ENCODE measurements around the gene SH3RF3. TPM values are rescaled to one million over a fixed set of nuclear protein-coding genes. Genes with fewer than 3 reads are reported as not detected.

Gene SH3RF3
- total RNA-seq, 1 experiment from 2014 or later = not detected

DNA sequence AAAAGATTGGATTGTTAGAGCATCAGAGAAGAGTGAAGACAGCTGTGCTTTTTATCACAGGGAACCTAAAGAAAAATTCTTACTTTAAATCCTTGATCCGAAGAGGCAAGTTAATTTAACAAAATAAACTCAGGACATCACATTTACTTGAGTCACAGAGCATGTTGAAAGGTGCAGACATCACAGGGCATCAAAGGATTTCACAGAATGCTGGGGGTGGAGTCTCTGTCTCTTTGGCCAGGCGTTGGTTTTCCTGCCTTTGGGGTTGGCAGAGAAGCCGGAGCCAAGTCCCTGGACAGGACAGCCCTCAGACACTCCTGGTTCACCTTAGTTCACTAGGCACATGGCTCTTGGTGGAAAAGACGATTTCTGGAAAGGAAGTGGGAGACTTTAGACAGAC is 56.3 kb downstream of the SH3RF3 start:
- Histone ChIP-seq H3K27ac (ENCODE audit: low read depth, low read length) (no peak overlapping the region), H3K79me2 (ENCODE audit: insufficient read depth, low read length) (no peaks in the 10 kb centered on the region), H4K20me1 (ENCODE audit: insufficient read depth) (no peaks in the 10 kb centered on the region), H3K9ac (ENCODE audit: low read length) (no peak overlapping the region), H3K9me3 (ENCODE audit: control insufficient read depth in 1 of 2, insufficient read depth in 1 of 2, low read depth in 1 of 2, low read length in 2 of 2) (no peaks in the 10 kb centered on the region), H3K27me3 (ENCODE audit: insufficient read depth, low read length) (no peaks in the 10 kb centered on the region; the same call in 1 of the 2 replicates), H3K9me2 (ENCODE audit: insufficient read depth) (no peaks in the 10 kb centered on the region), H3K36me3 (ENCODE audit: control insufficient read depth in 1 of 2, insufficient read depth in 2 of 2, low read length in 2 of 2) (no peaks in the 10 kb centered on the region), H3K4me1 (ENCODE audit: control insufficient read depth in 1 of 2, insufficient read depth in 2 of 2, low read length in 2 of 2) (no peaks in the 10 kb centered on the region), H3K4me3 (replicated peaks in 1 of 2; ENCODE audit: low read depth in 1 of 2, low read length in 2 of 2) (no peak overlapping the region), H3K4me2 (ENCODE audit: low read length) (no peak overlapping the region), H2AFZ (ENCODE audit: low read depth, low read length, poor library complexity, severe bottlenecking) (no peak overlapping the region)
- ChIA-PET POLR2A (no interaction called here), RAD21 (ENCODE audit: low non-redundant PET in 1 of 2, low total read pairs in 2 of 2, uncharacterized antibody in 2 of 2, unreplicated experiment in 2 of 2) (no interaction called here), CTCF (no interaction called here)
- BruUV-seq (replicated peaks) = no TSS peak
- ATAC-seq (no peak), DNase-seq (ENCODE audit: low read depth, low spot score) (no peak)
- intact Hi-C loops (cut with micrococcal nuclease) = no loop called here
- TF ChIP-seq YY1 (IDR thresholded peaks at IDR 0.05; ENCODE audit: extremely low read depth, insufficient replicate concordance, low read depth, low read length) (no peak), ZNF274 (IDR thresholded peaks at IDR 0.05; ENCODE audit: low read depth, low read length) (no peak)

DNA sequence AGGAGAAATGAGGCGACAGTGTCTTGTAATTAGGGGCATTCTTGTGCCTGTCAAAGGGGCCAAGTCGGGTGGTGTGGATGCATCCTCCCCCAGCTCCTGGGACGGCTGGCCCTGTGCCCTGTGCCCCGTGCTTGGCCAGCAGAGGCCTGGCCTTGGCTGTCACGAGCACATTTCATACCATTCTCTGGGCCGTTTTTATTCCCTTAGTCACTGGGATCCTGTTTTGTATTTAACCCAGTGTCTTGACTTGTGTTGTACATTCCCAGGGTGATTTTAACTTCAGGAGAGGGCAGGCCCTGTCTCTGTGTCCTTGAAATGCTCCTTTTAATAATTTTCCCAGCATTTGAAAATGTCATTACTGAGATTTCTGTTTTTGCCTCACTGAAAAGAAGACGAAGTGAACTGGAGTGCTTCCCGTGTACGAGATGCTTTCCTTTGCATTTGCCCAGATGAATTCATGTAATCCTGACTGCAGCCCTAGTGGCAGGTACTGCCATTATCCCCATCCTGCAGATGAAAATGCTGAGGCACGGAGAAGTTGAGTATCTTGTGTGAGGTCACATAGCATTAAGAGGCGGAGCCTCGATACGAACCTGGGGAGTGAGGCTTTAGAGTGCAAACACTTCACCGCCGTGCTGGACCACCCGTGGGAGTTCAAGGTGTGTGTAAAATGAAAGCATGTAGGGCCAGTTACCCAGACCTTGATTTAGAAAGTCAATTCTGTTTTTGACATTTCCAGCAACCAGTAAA is 57.0 kb downstream of the SH3RF3 start:
- Histone ChIP-seq H3K4me1 (ENCODE audit: control insufficient read depth in 1 of 2, insufficient read depth in 2 of 2, low read length in 2 of 2) (no peaks in the 10 kb centered on the region), H3K9me3 (ENCODE audit: control insufficient read depth in 1 of 2, insufficient read depth in 1 of 2, low read depth in 1 of 2, low read length in 2 of 2) (no peaks in the 10 kb centered on the region), H3K4me3 (replicated peaks in 1 of 2; ENCODE audit: low read depth in 1 of 2, low read length in 2 of 2) (no peak overlapping the region), H3K79me2 (ENCODE audit: insufficient read depth, low read length) (no peaks in the 10 kb centered on the region), H3K9ac (ENCODE audit: low read length) (no peak overlapping the region), H2AFZ (ENCODE audit: low read depth, low read length, poor library complexity, severe bottlenecking) (no peak overlapping the region), H3K27ac (ENCODE audit: low read depth, low read length) (no peak overlapping the region), H3K4me2 (ENCODE audit: low read length) (no peak overlapping the region), H3K27me3 (ENCODE audit: insufficient read depth, low read length) (no peaks in the 10 kb centered on the region; the same call in 1 of the 2 replicates), H4K20me1 (ENCODE audit: insufficient read depth) (no peaks in the 10 kb centered on the region), H3K9me2 (ENCODE audit: insufficient read depth) (no peaks in the 10 kb centered on the region), H3K36me3 (ENCODE audit: control insufficient read depth in 1 of 2, insufficient read depth in 2 of 2, low read length in 2 of 2) (no peaks in the 10 kb centered on the region)
- TF ChIP-seq SP1 (IDR thresholded peaks at IDR 0.05; ENCODE audit: low read depth) (no peak), SRF (IDR thresholded peaks at IDR 0.05; ENCODE audit: low read depth) (no peak), FOSL1 (IDR thresholded peaks at IDR 0.05; ENCODE audit: low read depth) (no peak), YY1 (IDR thresholded peaks at IDR 0.05; ENCODE audit: extremely low read depth, insufficient replicate concordance, low read depth, low read length) (no peak), POLR2A (IDR thresholded peaks at IDR 0.05; ENCODE audit: borderline replicate concordance, extremely low read depth, insufficient read depth, insufficient read length) (no peak), ELF1 (IDR thresholded peaks at IDR 0.05; ENCODE audit: borderline replicate concordance, low read depth) (no peak), SIN3A (IDR thresholded peaks at IDR 0.05; ENCODE audit: low read depth) (no peak), EGR1 (IDR thresholded peaks at IDR 0.05; ENCODE audit: low read depth) (no peak), POLR2AphosphoS5 (IDR thresholded peaks at IDR 0.05; ENCODE audit: low read depth, low read length) (no peak), RAD21 (IDR thresholded peaks at IDR 0.05; ENCODE audit: low read depth) (no peak)
- TF ChIP-seq, protein P1, sequence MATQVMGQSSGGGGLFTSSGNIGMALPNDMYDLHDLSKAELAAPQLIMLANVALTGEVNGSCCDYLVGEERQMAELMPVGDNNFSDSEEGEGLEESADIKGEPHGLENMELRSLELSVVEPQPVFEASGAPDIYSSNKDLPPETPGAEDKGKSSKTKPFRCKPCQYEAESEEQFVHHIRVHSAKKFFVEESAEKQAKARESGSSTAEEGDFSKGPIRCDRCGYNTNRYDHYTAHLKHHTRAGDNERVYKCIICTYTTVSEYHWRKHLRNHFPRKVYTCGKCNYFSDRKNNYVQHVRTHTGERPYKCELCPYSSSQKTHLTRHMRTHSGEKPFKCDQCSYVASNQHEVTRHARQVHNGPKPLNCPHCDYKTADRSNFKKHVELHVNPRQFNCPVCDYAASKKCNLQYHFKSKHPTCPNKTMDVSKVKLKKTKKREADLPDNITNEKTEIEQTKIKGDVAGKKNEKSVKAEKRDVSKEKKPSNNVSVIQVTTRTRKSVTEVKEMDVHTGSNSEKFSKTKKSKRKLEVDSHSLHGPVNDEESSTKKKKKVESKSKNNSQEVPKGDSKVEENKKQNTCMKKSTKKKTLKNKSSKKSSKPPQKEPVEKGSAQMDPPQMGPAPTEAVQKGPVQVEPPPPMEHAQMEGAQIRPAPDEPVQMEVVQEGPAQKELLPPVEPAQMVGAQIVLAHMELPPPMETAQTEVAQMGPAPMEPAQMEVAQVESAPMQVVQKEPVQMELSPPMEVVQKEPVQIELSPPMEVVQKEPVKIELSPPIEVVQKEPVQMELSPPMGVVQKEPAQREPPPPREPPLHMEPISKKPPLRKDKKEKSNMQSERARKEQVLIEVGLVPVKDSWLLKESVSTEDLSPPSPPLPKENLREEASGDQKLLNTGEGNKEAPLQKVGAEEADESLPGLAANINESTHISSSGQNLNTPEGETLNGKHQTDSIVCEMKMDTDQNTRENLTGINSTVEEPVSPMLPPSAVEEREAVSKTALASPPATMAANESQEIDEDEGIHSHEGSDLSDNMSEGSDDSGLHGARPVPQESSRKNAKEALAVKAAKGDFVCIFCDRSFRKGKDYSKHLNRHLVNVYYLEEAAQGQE (IDR thresholded peaks at IDR 0.05; ENCODE audit: low read depth) = no peak
- TF ChIP-seq, protein P2, sequence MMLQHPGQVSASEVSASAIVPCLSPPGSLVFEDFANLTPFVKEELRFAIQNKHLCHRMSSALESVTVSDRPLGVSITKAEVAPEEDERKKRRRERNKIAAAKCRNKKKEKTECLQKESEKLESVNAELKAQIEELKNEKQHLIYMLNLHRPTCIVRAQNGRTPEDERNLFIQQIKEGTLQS (IDR thresholded peaks at IDR 0.05) = no peak
- ATAC-seq = no peak
- no TSS peak for BruUV-seq (replicated peaks)
- ChIA-PET POLR2A (no interaction called here), CTCF (no interaction called here), RAD21 (ENCODE audit: low non-redundant PET in 1 of 2, low total read pairs in 2 of 2, uncharacterized antibody in 2 of 2, unreplicated experiment in 2 of 2) (no interaction called here)
- no peak for DNase-seq (ENCODE audit: low read depth, low spot score)
- intact Hi-C loops (cut with micrococcal nuclease) = no loop called here

Measured in HCT116 (cell line).